Panc1 (cell line): ENCODE measurements around the gene GRM1.

ENCODE experiments used
- CTCF ChIP-seq: fragments of 450-650 bp; IDR thresholded peaks from 2 replicates; pipeline ENCODE4 v1.5.1; 2017; ENCODE audit warnings: mild to moderate bottlenecking
- POLR2AphosphoS5 ChIP-seq: IDR thresholded peaks from 2 replicates; pipeline ENCODE4 v1.6.1; 2012; ENCODE audit warnings: mild to moderate bottlenecking, low read depth, low read length, moderate library complexity
- SIN3A ChIP-seq: IDR thresholded peaks from 2 replicates; pipeline ENCODE4 v1.6.1; 2012; ENCODE audit warnings: low read depth, mild to moderate bottlenecking, low read length, moderate library complexity, borderline replicate concordance; ENCODE audit not compliant: insufficient read depth

GRCh38 chr6:146092961-146093686 is 64.3 kb downstream of the GRM1 start:
- no peak for TF ChIP-seq CTCF
- TF ChIP-seq SIN3A: no peak
- TF ChIP-seq POLR2AphosphoS5: no peak
